ENCODE results near the gene CACNA1H. TPM values are rescaled to one million over a fixed set of nuclear protein-coding genes. Genes with fewer than 3 reads are reported as not detected.

Gene CACNA1H
- polyA plus RNA-seq, 1 experiment: 1.5 TPM

DNA sequence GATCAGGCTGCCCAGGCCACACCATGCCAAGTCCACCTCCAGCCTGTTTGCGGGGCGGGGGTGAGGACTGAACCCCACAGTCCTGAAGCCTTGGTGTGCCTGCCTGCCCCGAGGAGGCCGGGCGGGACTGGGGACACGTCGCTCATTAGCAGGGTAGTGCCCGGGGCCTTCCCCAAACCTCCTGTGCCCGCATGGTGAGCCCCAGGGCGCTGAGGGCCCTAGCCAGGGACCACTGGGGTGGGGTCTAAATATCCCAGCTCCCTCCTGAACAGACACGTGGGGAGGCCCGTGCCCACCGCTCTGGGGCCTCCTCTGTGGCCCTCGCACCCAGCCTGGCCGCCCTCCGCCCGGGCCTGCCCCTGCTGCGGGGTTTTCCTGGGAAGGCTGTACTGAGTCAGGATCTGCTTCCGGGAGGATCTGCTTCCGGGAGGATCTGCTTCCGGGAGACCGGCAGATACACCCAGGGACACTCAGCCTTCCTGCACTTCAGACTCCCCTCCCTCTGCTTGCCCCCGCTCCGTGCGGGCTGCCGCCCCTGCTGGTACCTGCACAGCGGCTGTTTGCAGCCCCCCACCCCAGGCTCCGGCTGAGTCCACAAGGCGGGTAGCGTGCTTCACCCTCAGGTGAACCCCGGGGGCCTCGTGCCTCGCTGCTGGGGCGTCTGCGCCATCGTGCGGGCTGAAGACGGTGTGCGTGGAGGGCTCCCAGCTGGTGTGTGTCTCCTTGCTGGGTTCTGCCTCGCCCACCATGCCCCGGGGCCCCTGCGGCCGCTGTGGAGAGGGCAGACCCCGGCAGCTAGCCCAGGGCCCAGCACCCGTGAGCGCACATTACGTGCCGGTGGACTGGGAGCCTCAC is 23.6 kb upstream of the CACNA1H start:
- POLR2A ChIA-PET: no interaction called here

DNA sequence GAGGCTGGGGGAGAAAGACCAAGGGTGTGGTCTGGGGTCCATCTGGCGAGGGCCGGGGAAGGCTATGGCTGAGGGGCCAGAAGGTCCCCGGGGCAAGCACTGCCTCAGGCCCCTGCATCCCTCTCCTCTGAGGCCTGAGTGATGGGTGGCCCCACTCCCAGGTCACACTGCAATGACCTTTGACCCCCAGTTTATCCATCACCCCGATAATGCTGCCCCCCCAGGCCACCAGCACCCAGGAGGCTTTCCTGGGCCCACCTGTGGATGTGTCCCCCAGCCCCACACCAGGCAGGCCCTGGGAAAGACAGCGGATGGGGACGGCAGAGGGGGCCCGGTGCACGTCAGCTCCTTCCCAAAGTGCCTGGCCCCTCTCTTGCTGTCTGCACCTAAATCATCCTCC is 22.5 kb upstream of the CACNA1H start:
- peaks cover 8% of the 10 kb centered on the region; the same call in 1 of the 2 replicates for H3K9me3 ChIP-seq (ENCODE audit: control insufficient read depth, insufficient read depth, low read length)
- POLR2A ChIA-PET: no interaction called here
- DNase-seq (ENCODE audit: low read depth, low spot score): no peak
- CTCF ChIA-PET: no interaction called here
- no peak overlapping the region for H3K4me3 ChIP-seq (ENCODE audit: low read depth, low read length)
- peaks cover 2% of the 10 kb centered on the region for H3K27me3 ChIP-seq (ENCODE audit: control insufficient read depth, insufficient read depth, low read length)
- no peak overlapping the region for H3K27ac ChIP-seq (ENCODE audit: low read depth, low read length)
- TF ChIP-seq, protein P1, sequence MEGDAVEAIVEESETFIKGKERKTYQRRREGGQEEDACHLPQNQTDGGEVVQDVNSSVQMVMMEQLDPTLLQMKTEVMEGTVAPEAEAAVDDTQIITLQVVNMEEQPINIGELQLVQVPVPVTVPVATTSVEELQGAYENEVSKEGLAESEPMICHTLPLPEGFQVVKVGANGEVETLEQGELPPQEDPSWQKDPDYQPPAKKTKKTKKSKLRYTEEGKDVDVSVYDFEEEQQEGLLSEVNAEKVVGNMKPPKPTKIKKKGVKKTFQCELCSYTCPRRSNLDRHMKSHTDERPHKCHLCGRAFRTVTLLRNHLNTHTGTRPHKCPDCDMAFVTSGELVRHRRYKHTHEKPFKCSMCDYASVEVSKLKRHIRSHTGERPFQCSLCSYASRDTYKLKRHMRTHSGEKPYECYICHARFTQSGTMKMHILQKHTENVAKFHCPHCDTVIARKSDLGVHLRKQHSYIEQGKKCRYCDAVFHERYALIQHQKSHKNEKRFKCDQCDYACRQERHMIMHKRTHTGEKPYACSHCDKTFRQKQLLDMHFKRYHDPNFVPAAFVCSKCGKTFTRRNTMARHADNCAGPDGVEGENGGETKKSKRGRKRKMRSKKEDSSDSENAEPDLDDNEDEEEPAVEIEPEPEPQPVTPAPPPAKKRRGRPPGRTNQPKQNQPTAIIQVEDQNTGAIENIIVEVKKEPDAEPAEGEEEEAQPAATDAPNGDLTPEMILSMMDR (IDR thresholded peaks at IDR 0.05; ENCODE audit: low read depth, low read length): no peak

More for the DNA sequence above, 23.6 kb upstream of the CACNA1H start:
- CTCF ChIA-PET: no interaction called here
- Histone ChIP-seq H3K4me3 (ENCODE audit: low read depth, low read length) (no peak overlapping the region), H3K9me3 (ENCODE audit: control insufficient read depth, insufficient read depth, low read length) (peaks cover 8% of the 10 kb centered on the region; the same call in 1 of the 2 replicates), H3K27ac (ENCODE audit: low read depth, low read length) (no peak overlapping the region), H3K27me3 (ENCODE audit: control insufficient read depth, insufficient read depth, low read length) (no peaks in the 10 kb centered on the region)
- no peak for DNase-seq (ENCODE audit: low read depth, low spot score)
- TF ChIP-seq, protein P1 (IDR thresholded peaks at IDR 0.05; ENCODE audit: low read depth, low read length): no peak

DNA sequence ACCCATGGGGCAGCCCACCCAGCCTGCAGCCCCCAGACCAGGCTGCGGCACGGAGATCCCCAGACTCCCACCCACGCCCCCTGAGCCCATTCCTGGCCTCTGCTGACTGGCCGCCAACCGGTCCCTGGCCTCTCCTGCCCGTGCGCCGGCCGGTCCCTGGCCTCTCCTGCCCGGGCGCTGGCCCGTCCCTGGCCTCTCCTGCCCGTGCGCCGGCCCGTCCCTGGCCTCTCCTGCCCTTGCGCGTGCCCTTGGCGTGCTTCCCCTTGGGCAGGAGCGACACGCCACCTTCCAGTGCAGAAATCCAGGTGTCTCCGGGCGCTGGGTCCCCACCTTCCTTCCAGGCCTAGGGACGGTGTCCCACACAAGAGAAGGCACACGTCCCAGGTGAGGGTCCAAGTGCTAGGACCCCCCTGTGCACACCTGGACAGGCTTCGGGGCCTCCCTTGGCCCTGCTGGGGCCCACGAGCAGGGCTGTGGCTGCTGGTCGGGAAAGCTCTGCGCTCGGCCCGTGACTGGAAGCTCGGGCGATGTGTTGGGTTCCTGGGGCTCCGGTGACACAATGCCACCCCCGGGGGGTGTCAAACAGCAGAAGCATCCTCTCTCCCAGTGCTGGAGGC is 21.4 kb upstream of the CACNA1H start:
- peaks cover 3% of the 10 kb centered on the region for H3K27me3 ChIP-seq (ENCODE audit: control insufficient read depth, insufficient read depth, low read length)
- TF ChIP-seq, protein P1 (IDR thresholded peaks at IDR 0.05; ENCODE audit: low read depth, low read length): no peak
- no peak overlapping the region for H3K4me3 ChIP-seq (ENCODE audit: low read depth, low read length)
- peaks cover 8% of the 10 kb centered on the region; the same call in 1 of the 2 replicates for H3K9me3 ChIP-seq (ENCODE audit: control insufficient read depth, insufficient read depth, low read length)
- H3K27ac ChIP-seq (ENCODE audit: low read depth, low read length): no peak overlapping the region
- ChIA-PET POLR2A (no interaction called here), CTCF (no interaction called here)
- DNase-seq (ENCODE audit: low read depth, low spot score): no peak

DNA sequence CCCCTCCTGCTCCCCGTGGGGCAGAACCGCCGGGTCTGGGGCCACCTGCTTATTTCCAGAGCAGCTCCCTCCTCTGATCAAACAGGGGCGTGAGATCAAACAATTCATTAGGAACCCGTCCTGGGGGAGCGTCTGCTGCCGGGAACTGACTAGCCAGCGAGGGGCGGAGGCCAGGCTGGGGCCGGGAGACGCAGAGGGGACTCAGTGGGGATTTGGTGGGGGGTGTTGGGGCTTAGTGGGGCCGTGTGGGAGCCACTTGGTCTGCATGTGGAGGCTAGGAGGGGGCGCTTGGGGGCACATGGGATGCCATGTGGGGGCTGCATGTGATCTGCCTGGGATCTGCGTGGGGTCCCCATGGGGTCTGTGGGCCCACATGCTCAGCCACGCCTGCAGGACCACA is 20.5 kb upstream of the CACNA1H start:
- TF ChIP-seq, protein P1 (IDR thresholded peaks at IDR 0.05; ENCODE audit: low read depth, low read length): no peak
- H3K4me3 ChIP-seq (ENCODE audit: low read depth, low read length): no peak overlapping the region
- POLR2A ChIA-PET: no interaction called here
- CTCF ChIA-PET: no interaction called here
- H3K27ac ChIP-seq (ENCODE audit: low read depth, low read length): no peak overlapping the region
- DNase-seq (ENCODE audit: low read depth, low spot score): no peak
- H3K9me3 ChIP-seq (ENCODE audit: control insufficient read depth, insufficient read depth, low read length): peaks cover 8% of the 10 kb centered on the region; the same call in 1 of the 2 replicates
- peaks cover 3% of the 10 kb centered on the region for H3K27me3 ChIP-seq (ENCODE audit: control insufficient read depth, insufficient read depth, low read length)

DNA sequence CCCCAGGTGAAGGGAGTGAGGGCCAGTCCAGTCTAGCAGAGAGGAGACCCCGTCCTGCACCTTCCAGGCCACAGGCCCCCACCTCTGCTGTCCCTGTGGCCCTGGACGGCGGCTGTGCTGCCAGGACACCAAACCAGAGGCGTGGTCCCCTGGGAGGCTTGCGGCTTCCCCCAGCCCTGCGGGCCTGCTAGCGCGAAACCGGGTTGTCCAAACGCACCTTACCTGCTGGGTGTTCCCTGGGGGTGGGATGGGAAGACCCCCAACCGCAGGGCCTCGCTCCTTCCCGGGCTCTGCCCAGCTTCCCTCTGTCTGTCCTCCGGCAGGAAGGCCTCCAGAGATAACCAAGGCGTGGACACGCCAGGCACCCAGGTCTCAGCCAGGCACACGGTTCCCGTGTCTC is 19.6 kb upstream of the CACNA1H start:
- no peak overlapping the region for H3K27ac ChIP-seq (ENCODE audit: low read depth, low read length)
- TF ChIP-seq, protein P1 (IDR thresholded peaks at IDR 0.05; ENCODE audit: low read depth, low read length): no peak

More for the DNA sequence above, 19.6 kb upstream of the CACNA1H start:
- DNase-seq (ENCODE audit: low read depth, low spot score): no peak
- CTCF ChIA-PET: no interaction called here
- Histone ChIP-seq H3K27me3 (ENCODE audit: control insufficient read depth, insufficient read depth, low read length) (peaks cover 3% of the 10 kb centered on the region), H3K9me3 (ENCODE audit: control insufficient read depth, insufficient read depth, low read length) (peaks cover 8% of the 10 kb centered on the region; the same call in 1 of the 2 replicates), H3K4me3 (ENCODE audit: low read depth, low read length) (no peak overlapping the region)
- POLR2A ChIA-PET: no interaction called here

Data from AG04450 (cell line).